GM19328 (cell line): ENCODE data around the gene TMEM260.
"Not testable (repeated sequence)": the region's sequence is repeated elsewhere in the genome, so short reads cannot be mapped to it uniquely, and the experiment has no call there.

ENCODE experiments used
- ATAC-seq: cut with Tn5 transposase; IDR thresholded peaks from one replicate; pipeline ENCODE4 v1.9.1; 2021; ENCODE audit warnings: mild to moderate bottlenecking, moderate library complexity; ENCODE audit not compliant: unreplicated experiment

Gene TMEM260

GRCh38 chr14:56594428-56594827, 14.8 kb downstream of the TMEM260 start:
- ATAC-seq, result no peak

GRCh38 chr14:56598519-56598918, 18.9 kb downstream of the TMEM260 start:
- no peak for ATAC-seq

DNA sequence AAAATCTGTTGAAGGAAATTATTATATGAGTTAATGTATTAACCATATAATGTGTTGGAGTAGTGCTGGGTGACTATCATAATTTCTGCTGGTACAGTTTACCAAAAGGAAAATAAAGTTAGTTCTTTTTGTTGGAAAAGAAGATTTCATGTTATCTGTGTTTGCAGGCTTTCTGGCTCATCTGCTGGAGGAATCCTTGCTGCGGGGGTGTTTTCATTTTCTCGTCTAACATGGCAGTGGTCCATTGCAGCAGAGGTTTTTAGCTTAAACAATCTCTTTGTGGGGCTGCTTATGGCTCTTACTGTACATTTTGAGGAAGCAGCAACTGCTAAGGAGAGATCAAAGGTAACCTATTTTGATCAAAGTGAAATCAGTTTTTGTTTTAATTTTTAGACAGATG, 24.1 kb downstream of the TMEM260 start:
- no peak for ATAC-seq

GRCh38 chr14:56608689-56609088, 29.1 kb downstream of the TMEM260 start:
- ATAC-seq, result no peak

GRCh38 chr14:56611663-56612062, 32.1 kb downstream of the TMEM260 start:
- ATAC-seq, result not testable (repeated sequence)

- no peak for ATAC-seq
Observed at GRCh38 chr14:56617084-56617483, 37.5 kb downstream of the TMEM260 start.

- no peak for ATAC-seq
Observed at GRCh38 chr14:56630707-56631106, 51.1 kb downstream of the TMEM260 start.

GRCh38 chr14:56632195-56632594, 52.6 kb downstream of the TMEM260 start:
- ATAC-seq, result no peak

DNA sequence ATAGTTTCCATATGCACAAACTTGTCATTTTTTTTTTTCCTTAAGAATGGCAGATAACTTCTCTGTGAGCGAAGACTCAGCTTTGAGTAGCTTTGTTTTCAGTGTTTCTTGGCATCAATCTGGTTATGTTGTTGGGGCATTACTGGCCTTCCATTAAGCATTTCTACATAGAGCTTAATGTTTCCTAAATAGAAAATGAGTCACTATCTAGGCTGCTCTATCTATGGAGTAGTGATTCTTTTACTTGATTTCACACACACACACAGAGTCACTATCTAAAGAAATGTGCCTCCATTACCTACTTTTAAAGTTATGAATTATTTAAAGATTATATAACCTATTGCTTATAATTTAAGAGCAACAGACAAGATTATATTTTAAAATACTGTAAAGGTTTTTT, 53.9 kb downstream of the TMEM260 start:
- ATAC-seq, result no peak

GRCh38 chr14:56635041-56635440, 55.4 kb downstream of the TMEM260 start:
- ATAC-seq, result no peak

DNA sequence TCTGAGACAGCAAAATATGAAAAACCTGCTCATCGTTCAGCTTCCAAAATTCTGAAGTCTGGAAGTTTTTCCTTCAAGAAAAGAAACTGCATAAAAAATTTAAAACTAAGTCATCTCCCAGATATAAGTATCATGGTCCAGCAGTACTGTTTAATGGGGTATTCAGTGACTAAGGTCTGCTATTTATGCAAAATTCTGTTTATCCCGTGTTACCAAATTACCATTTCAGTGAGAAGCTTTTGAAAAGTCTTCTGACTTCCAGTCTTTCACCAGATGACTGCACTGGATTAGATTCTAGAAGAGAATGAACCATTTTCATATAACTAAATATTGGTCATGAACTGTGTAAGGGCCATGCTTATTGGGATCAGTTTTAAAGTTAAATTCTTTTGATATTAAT, 67.9 kb downstream of the TMEM260 start:
- no peak for ATAC-seq

- ATAC-seq, result no peak
Observed at GRCh38 chr14:56648508-56649301, 69.1 kb downstream of the TMEM260 start.

DNA sequence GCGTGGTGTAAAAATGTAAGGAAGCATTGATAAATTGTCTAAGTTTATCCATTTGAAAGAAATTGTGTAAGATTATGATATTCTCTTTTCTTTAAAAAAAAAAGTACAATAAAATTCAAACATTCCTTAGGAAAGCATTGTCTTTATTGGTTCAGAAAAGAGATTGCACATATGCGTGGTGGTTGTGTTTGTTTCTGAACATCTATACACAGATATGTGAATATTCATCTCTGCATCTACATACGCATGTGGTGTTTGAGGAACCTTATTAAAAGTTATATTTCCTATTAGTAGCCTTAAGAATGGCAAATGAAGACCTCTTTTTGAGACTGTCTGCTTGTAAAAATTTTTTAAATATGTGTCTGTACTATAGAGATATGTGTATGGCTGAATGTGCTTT, 69.8 kb downstream of the TMEM260 start:
- no peak for ATAC-seq

DNA sequence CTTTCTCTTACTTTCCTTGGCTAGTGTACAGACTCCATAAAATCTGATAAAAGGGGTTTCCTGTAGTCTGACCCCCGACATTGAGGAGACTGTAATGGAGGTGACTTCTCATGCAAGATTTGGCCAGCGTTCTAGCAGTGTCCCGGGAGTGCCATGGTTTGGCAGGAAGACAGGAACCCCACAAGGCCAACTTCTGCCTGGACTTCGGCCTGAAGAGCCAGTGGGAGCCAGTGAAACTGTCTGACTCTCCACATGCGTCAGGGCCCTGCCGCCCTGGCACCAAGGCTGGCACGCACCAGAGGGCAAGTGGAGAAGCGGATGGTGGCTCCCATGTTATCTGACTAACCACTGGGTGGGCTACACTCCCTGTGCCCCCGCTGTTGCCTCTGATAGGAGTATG, 70.5 kb downstream of the TMEM260 start:
- no peak for ATAC-seq

GRCh38 chr14:56650979-56651378, 71.4 kb downstream of the TMEM260 start:
- no peak for ATAC-seq

DNA sequence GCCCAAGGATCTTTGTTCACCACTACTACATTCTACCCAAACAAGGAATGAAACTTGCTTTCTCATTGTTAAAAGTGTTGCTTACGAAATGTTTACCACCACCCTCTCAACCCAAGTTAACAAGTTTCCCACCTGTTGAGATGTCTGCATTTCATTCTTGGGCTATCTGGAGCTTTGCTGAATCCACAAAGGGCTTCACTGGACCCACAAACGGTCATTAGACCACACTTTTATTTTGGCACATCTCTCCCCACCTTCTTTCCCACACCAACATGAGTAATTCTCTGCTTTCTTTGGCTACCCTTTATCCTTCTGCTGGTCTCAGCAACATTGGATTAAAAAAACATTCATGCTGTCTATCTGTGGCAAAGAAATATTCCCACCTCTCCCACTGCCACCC, 78.0 kb downstream of the TMEM260 start:
- no peak for ATAC-seq

DNA sequence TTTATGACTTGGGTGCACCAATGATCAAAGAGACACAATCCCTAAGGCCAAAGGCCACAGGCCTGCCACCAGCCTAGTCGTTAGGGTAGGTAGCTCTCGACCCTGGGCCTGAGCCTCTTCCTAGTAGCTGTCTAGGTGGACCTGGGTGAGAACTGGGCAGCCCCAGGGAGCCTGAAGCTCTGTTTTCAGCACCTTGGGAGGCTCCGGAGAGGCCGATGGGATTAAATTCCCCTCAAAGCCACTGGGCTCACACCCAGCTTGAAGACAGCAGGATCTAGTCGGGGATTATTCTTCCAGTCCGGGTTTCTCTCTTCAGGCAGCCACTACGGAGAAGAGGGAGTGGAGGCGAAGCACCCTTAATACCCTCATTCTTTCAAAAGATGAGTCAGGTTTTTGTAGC, 79.8 kb downstream of the TMEM260 start:
- ATAC-seq, result no peak

GRCh38 chr14:56659964-56660551, 80.5 kb downstream of the TMEM260 start:
- no peak for ATAC-seq

DNA sequence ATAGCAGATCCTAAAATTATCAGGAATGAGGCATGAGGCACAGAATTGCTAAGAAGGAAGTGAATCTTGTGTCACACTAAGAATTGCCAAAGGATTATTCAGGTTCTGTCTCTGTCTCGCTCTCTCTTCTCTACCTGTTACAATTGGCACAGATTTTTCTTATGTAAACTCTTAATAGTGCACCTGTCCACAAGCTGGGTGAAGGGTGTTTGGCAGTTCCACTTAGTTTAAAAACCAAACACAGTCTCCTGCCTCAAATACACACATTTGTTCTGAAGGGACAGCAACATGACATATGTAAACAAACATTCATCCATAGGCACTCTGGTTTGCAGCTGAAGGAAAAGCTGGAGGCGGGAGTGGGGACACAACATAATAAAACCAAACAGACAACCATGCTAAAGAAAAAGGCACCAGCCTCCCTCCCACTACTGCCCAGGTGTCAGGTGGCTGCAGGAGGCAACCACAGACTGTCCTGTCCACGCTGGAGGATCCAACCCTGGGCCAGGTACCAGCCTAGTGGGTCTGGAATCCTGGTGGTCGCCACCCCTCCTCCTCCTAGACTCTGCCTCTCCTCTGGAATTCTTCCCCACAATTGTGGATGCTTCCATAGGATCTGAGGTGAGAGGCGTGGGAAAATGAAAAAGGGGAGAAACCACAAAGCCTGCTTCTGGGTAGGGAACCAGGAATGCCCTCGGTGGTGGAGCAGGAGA, 81.2 kb downstream of the TMEM260 start:
- ATAC-seq, result no peak

DNA sequence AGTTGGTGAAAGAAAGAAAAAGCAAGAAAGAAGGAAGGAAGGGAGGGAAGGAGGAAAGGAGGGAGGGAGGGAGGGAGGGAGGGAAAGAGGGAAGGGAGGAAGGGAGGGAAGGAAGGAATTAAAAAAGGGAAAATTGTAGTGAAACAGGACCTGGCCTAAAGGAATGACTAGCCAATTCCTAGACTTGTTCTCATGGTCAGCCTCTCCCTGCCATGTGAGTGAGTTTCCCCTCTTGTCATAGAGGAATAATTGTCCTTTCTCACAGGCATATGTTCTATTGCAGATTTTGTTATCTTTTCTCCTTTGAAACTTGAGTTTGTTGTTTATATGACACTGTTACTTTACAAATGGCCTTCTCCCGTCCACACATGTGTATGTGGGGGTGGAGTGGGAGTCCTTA, 81.9 kb downstream of the TMEM260 start:
- no peak for ATAC-seq

DNA sequence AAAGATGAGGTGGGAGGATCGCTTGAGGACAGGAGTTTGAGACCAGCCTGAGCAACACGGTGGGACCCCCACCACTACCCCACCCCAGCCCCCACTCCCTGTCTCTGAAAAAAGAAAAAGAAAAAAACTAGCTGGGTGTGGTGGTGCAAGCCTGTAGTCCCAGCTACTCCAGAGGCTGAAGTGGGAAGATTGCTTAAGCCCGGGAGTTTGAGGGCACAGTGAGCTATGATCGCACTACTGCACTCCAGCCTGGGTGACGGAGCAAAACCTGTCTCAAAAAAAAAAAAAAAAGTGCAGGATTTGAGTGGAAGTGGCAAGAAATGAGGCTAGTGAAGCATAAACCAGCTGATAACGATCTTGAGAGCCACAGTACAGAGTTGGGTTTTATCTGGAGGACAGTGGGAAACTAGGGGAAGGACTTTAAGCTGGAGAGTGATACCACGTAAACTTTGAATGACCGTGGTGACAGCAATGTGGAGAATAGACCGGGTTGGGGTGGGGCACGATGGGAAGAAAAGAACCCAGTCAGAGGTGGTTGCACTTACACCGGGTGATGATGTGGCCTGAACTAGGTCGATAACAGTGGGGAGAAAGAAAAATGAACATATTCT, 85.3 kb downstream of the TMEM260 start:
- ATAC-seq, result no peak

GRCh38 chr14:56666294-56666693, 86.7 kb downstream of the TMEM260 start:
- ATAC-seq, result no peak
